Mesothelial cell of epicardium (in vitro differentiated cells): ENCODE results near the gene CYB5B. TPM values are rescaled to one million over a fixed set of nuclear protein-coding genes. Genes with fewer than 3 reads are reported as not detected.

Experiments
- DNase-seq, 2 experiments: peaks; one replicate each; pipeline ENCODE4 v3.0.0; 2021; ENCODE audit warnings: low spot score in 2 of 2; ENCODE audit not compliant: unreplicated experiment in 2 of 2
- H3K27ac Mint-ChIP-seq: 2 replicates; pipeline ENCODE4 v1.8.0; 2021; ENCODE audit warnings: mixed read lengths
- H3K27me3 Mint-ChIP-seq: 2 replicates; pipeline ENCODE4 v1.8.0; 2021; ENCODE audit warnings: low read depth, mixed read lengths
- H3K36me3 Mint-ChIP-seq: 2 replicates; pipeline ENCODE4 v1.8.0; 2021; ENCODE audit warnings: mixed read lengths
- H3K4me1 Mint-ChIP-seq: 2 replicates; pipeline ENCODE4 v1.8.0; 2021; ENCODE audit warnings: mixed read lengths
- H3K4me3 Mint-ChIP-seq: 2 replicates; pipeline ENCODE4 v1.8.0; 2021; ENCODE audit warnings: mild to moderate bottlenecking, moderate library complexity, mixed read lengths
- H3K9me3 Mint-ChIP-seq: 2 replicates; pipeline ENCODE4 v1.8.0; 2021; ENCODE audit warnings: mixed read lengths
- total RNA-seq: library from RNA; stranded (reverse); gene quantifications from 3 replicates; pipeline ENCODE4 v1.2.1, GENCODE V29; 2021
- TF ChIP-seq, protein P1 (sequence below): fragments of 200-600 bp; sonication (generic); IDR thresholded peaks from one replicate; pipeline ENCODE4 v1.5.0; 2021; ENCODE audit warnings: antibody characterized with exemption; ENCODE audit not compliant: unreplicated experiment

CYB5B gene
- total RNA-seq, 1 donor from 2014 or later, result 101 TPM

GRCh38 chr16:69467080-69467479, 42.7 kb downstream of the CYB5B start:
- TF ChIP-seq, protein P1, sequence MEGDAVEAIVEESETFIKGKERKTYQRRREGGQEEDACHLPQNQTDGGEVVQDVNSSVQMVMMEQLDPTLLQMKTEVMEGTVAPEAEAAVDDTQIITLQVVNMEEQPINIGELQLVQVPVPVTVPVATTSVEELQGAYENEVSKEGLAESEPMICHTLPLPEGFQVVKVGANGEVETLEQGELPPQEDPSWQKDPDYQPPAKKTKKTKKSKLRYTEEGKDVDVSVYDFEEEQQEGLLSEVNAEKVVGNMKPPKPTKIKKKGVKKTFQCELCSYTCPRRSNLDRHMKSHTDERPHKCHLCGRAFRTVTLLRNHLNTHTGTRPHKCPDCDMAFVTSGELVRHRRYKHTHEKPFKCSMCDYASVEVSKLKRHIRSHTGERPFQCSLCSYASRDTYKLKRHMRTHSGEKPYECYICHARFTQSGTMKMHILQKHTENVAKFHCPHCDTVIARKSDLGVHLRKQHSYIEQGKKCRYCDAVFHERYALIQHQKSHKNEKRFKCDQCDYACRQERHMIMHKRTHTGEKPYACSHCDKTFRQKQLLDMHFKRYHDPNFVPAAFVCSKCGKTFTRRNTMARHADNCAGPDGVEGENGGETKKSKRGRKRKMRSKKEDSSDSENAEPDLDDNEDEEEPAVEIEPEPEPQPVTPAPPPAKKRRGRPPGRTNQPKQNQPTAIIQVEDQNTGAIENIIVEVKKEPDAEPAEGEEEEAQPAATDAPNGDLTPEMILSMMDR, result no peak
- Mint-ChIP-seq H3K27ac (peak overlapping the region; percentile 84), H3K36me3 (peaks cover 16% of the 10 kb centered on the region), H3K27me3 (no peaks in the 10 kb centered on the region), H3K9me3 (no peaks in the 10 kb centered on the region), H3K4me1 (peaks cover 29% of the 10 kb centered on the region), H3K4me3 (no peak overlapping the region)
- no peak for DNase-seq

GRCh38 chr16:69467531-69468204, 43.2 kb downstream of the CYB5B start:
- Mint-ChIP-seq H3K27me3 (no peaks in the 10 kb centered on the region), H3K9me3 (no peaks in the 10 kb centered on the region), H3K36me3 (peaks cover 11% of the 10 kb centered on the region), H3K4me3 (no peak overlapping the region), H3K4me1 (peaks cover 29% of the 10 kb centered on the region), H3K27ac (peak overlapping the region; percentile 84)
- TF ChIP-seq, protein P1, result no peak
- DNase-seq, result no peak

- H3K36me3 Mint-ChIP-seq, result peaks cover 6% of the 10 kb centered on the region
- H3K27ac Mint-ChIP-seq, result no peak overlapping the region
- no peaks in the 10 kb centered on the region for H3K9me3 Mint-ChIP-seq
- TF ChIP-seq, protein P1, result no peak
- H3K27me3 Mint-ChIP-seq, result no peaks in the 10 kb centered on the region
- H3K4me1 Mint-ChIP-seq, result peaks cover 30% of the 10 kb centered on the region
- no peak overlapping the region for H3K4me3 Mint-ChIP-seq
- DNase-seq, result no peak
Observed at GRCh38 chr16:69469807-69470561, 45.6 kb downstream of the CYB5B start.

- DNase-seq, result no peak
- TF ChIP-seq, protein P1, result no peak
- Mint-ChIP-seq H3K36me3 (peaks cover 6% of the 10 kb centered on the region), H3K9me3 (no peaks in the 10 kb centered on the region), H3K4me1 (peaks cover 19% of the 10 kb centered on the region), H3K4me3 (no peak overlapping the region), H3K27ac (peak overlapping the region; percentile 72), H3K27me3 (no peaks in the 10 kb centered on the region)
Observed at GRCh38 chr16:69471121-69471520, 46.7 kb downstream of the CYB5B start.

- Mint-ChIP-seq H3K4me1 (peaks cover 22% of the 10 kb centered on the region), H3K27ac (peak overlapping the region; percentile 4), H3K4me3 (no peak overlapping the region), H3K9me3 (peaks cover 6% of the 10 kb centered on the region), H3K27me3 (no peaks in the 10 kb centered on the region), H3K36me3 (no peaks in the 10 kb centered on the region)
- DNase-seq, result no peak
- TF ChIP-seq, protein P1, result no peak
Observed at GRCh38 chr16:69474408-69474807, 50.0 kb downstream of the CYB5B start.
